Stimulated activated naive CD8-positive, alpha-beta T cell treated with anti-CD3 and anti-CD28 coated beads, Interleukin-15, Interleukin-2, amounts not matched to agents 100 U/mL and 50 U/mL, for 24 hours (primary cell): ENCODE results near the gene EXOC8.

ENCODE experiments used
- ATAC-seq: fragments of 150-1000 bp; cut with Tn5 transposase; one replicate; pipeline ENCODE4 v1.10.0; 2021
- DNase-seq: peaks from one replicate; pipeline ENCODE4 v3.0.0; 2021

EXOC8 gene

DNA sequence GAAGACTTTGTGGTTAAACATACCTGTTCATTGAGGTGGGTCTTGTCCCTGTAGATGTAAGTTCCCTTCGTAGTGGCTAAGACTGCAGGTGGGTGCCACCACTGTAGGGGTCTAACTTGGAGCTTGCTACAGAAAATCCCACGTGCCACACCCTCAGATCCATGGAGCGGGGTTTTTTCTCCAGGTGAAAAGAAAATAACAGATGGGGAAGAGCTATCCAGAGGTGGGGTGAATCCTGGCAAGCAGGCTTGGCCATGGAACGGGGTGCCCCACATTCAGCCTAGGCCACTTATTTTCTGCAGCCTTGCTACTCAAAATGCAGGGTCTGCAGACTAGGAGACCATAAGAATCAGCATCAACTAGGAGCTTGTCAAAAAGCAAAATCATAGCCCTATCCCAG, 24.0 kb downstream of the EXOC8 start:
- ATAC-seq = no peak

DNA sequence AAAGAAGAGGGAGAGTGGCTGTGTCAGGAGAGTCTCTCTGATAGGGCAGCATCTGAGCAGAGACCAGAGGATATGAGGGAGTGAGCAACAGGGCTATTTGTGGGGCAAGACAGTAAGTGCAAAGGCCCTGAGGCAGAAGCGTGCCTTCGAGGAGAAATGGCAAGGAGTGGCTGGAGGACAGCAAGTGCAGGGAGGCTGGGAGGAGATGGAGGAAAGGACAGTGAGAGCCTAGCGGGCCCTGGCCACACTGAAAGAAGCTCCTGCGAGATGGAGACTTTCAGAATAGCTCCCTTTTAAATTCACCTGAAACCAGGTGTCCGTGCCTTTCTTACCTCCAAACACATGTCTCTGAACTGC, 25.2 kb downstream of the EXOC8 start:
- no peak for ATAC-seq
- no peak for DNase-seq

More for the DNA sequence above, 24.0 kb downstream of the EXOC8 start:
- no peak for DNase-seq

DNA sequence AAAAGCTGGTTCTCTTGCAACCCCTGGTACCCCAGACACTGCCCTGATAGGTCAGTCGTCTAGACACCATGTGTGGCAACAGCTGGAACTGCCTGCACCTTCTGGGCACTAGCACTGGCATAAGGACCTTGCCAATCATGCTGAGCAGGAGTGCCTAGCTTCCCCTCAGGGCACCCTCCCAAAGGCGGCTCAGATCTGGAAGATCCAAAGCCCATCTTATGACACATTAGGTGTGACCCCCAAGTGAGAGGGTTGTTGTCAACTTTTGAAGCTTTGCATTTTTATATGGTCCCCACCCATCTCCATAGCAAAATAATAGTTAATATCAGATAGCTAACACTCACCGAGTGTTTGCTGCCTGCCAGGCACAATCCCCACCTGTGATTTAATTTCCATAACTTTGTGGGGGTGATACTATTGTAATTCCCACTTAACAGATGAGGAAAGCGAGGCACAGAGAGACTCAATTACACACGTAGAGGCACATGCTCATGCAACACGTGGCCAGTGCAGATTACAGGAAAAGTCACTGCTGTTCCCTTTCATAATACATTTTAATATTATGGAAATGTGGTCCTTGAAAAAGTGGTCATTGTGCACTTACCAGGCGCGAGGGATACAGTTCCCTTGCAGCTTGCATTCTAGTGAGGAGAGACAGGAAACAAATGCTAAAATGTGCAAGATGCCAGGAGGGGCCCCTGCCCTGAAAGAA, 25.8 kb downstream of the EXOC8 start:
- ATAC-seq = no peak
- DNase-seq = no peak

DNA sequence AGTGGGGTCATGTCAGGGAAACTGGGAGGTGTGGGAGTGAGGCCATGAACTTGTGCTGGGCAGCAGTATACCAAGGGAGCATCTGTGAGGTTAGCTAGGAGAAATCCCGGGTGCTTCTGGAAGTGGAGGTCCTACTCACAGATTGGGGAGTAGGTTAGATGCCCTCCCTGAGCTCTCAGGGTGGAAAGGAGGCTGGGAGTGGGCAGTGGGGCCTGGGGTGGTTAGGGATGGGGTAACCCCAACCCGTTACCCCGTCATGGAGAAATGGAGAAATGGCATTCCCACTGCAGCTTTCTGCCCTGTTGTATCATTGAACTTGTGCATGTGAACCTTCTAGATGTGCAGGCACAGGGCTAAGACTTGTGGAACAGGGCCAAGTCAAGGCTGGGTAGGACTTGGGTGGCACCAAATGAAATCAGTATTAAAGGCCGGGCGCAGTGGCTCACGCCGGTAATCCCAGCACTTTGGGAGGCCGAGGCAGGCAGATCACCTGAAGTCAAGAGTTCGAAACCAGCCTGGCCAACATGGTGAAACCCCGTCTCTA, 27.2 kb downstream of the EXOC8 start:
- no peak for ATAC-seq
- DNase-seq = no peak

DNA sequence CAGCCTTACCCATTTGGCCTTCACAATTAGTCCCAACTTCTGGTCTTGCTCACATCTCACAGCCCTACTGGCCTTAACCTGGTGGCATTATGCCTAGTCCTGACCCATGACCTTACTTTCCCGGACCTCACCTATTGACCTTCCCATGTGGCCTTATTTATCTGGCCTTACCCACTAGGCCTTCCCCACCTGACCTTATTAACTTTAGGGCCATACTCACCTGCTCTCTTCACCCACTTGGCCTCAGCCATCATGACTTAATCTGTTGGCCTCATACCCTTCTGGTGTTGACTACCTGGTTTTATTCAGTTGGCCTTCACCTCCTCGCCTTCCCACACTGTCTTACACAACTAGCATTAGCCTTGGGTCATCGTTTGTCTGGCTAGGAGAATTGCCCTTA, 35.7 kb downstream of the EXOC8 start:
- ATAC-seq = no peak
- no peak for DNase-seq

DNA sequence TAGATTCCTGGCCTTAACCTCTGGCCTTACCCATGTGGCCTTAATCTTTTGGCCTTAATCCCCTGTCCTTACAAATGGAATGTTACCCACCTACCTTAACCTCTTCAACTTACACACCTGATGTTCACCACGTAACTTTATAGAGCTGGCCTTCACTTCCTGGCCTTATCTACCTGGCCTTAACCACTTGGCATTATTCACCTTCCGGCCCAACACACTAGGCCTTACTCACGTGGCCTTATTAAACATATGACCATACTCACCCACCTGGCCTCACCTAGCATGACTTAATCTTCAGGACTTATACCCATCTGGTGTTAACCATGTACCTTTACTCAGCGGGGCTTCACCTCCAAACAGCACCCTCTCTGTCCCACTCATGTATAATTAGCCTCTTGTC, 41.7 kb downstream of the EXOC8 start:
- DNase-seq (no peak), ATAC-seq (no peak)

DNA sequence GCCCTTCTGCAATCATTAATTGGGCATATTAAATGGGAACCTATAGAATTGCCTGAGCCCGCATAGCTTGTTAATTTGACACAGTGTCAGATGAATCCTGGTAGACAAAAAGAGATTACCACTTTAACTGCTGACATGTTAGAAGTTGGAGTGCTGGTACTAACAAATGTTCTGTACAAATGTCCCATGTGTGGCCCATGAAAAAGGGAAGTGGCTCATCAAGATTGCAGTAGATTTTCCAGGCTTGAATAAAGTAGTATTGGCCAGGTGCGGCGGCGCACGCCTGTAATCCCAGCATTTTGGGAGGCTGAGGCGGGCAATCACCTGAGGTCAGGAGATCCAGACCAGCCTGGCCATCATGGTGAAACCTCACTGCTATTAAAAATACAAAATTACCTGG, 51.0 kb downstream of the EXOC8 start:
- DNase-seq = no peak
- no peak for ATAC-seq

DNA sequence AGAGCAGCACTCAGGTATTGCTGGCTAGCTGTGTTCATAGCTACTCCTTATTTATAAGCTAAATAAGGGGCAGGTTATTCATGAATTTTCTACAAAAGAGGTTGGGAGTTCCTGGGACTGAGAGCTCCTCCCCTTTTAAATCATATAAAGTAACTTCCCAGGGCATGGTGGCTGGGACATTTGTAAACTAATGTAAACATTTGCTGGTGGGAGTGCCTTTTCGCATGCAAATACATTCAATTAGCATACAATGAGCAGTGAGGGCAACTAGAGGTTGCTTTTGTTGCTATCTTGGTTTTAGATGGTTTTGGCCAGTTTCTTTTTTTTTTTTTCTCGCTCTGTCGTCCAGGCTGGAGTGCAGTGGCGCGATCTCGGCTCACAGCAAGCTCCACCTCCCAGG, 53.2 kb downstream of the EXOC8 start:
- ATAC-seq (no peak), DNase-seq (no peak)
